ENCODE data around the gene KDM1A. TPM values are rescaled to one million over a fixed set of nuclear protein-coding genes. Genes with fewer than 3 reads are reported as not detected.

Gene KDM1A
- total RNA-seq: 10 to 100 TPM; 40.9 to 73.0 TPM
- polyA plus RNA-seq: 10 to 100 TPM; 16.4 to 26.6 TPM
- long read RNA-seq, donor 1, transcript KDM1A-201 (19 exons, 3,033 nt): minor isoform, 8 of 96 reads
- long read RNA-seq, donor 1, transcript KDM1A-206 (1 exons, 2,810 nt): major isoform, 31 of 96 reads
- long read RNA-seq, donor 1, partial matches to known transcripts: 45 of 96 reads
- long read RNA-seq, donor 1, other reads (novel, unspliced or antisense): 11 of 96 reads
- long read RNA-seq, donor 2, transcript KDM1A-206 (1 exons, 2,810 nt): major isoform, 14 of 29 reads
- long read RNA-seq, donor 2, partial matches to known transcripts: 14 of 29 reads
- long read RNA-seq, donor 2, other reads (novel, unspliced or antisense): 0 of 29 reads
- long read RNA-seq, donor 3, transcript KDM1A-206 (1 exons, 2,810 nt): major isoform, 11 of 27 reads
- long read RNA-seq, donor 3, partial matches to known transcripts: 13 of 27 reads
- long read RNA-seq, donor 3, other reads (novel, unspliced or antisense): 0 of 27 reads
- long read RNA-seq, donor 4, transcript KDM1A-206 (1 exons, 2,810 nt): major isoform, 29 of 52 reads
- long read RNA-seq, donor 4, partial matches to known transcripts: 22 of 52 reads
- long read RNA-seq, donor 4, other reads (novel, unspliced or antisense): 0 of 52 reads
- long read RNA-seq, donor 5, transcript KDM1A-206 (1 exons, 2,810 nt): major isoform, 25 of 104 reads
- long read RNA-seq, donor 5, transcript KDM1A-201 (19 exons, 3,033 nt): minor isoform, 13 of 104 reads
- long read RNA-seq, donor 5, partial matches to known transcripts: 55 of 104 reads
- long read RNA-seq, donor 5, other reads (novel, unspliced or antisense): 11 of 104 reads

DNA sequence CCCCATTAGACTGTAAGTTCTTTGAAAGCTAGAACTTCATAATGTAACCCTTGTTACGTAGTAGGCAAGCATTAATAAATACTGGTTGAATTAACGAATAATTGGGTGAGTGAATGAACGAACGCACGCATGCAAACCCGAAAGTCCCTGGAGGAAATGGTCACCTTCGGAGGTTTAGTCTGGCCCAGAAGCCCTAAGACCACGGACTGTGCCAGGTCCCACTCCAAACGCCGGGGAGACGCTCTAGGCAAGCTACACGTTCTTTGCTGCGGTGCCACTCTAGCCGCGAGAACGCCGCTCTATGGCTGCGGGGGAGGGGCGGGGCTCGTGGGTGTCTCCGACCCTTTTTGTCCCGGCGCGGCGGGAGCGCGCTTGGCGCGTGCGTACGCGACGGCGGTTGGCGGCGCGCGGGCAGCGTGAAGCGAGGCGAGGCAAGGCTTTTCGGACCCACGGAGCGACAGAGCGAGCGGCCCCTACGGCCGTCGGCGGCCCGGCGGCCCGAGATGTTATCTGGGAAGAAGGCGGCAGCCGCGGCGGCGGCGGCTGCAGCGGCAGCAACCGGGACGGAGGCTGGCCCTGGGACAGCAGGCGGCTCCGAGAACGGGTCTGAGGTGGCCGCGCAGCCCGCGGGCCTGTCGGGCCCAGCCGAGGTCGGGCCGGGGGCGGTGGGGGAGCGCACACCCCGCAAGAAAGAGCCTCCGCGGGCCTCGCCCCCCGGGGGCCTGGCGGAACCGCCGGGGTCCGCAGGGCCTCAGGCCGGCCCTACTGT, at the start of gene KDM1A:
Gene KDM1A (plus strand): TSS at position 375 of the 769 bp plus-strand sequence. CDS start 129 bp downstream, at position 504.
- peak within 1 kb of the TSS; percentile 89 for H3K4me3 ChIP-seq
- 0 to 1% methylated on average over 58 to 85 of the region's 85 CpGs for WGBS, 2 donors
- no peaks in the 10 kb centered on the region for H3K27me3 ChIP-seq (ENCODE audit: control insufficient read depth in 3 of 3, insufficient read depth in 3 of 3, low read length in 2 of 3)
- H3K27ac ChIP-seq (ENCODE audit: low read depth in 1 of 2, low read length in 1 of 2): peak within 1 kb of the TSS; percentile 79 to 93
- no peaks in the 10 kb centered on the region for H3K36me3 ChIP-seq (ENCODE audit: control insufficient read depth in 4 of 4, insufficient read depth in 4 of 4, low read length in 4 of 4)
- DNase-seq: peak; percentile 99
- ATAC-seq (ENCODE audit: insufficient read depth, low FRiP score): peak; percentile 96
- peak within 1 kb of the TSS; percentile 94 to 95 for H3K9ac ChIP-seq (ENCODE audit: insufficient read depth in 1 of 2, low read length in 2 of 2)
- no peaks in the 10 kb centered on the region for H3K9me3 ChIP-seq (ENCODE audit: control insufficient read depth in 4 of 4, insufficient read depth in 3 of 4, low read length in 3 of 4)
- peaks cover 0 to 2% (median 0%) of the 10 kb centered on the region in 5 donors for H3K4me1 ChIP-seq (ENCODE audit: control insufficient read depth in 5 of 5, insufficient read depth in 5 of 5, low read length in 5 of 5)
- TF ChIP-seq, protein P1, sequence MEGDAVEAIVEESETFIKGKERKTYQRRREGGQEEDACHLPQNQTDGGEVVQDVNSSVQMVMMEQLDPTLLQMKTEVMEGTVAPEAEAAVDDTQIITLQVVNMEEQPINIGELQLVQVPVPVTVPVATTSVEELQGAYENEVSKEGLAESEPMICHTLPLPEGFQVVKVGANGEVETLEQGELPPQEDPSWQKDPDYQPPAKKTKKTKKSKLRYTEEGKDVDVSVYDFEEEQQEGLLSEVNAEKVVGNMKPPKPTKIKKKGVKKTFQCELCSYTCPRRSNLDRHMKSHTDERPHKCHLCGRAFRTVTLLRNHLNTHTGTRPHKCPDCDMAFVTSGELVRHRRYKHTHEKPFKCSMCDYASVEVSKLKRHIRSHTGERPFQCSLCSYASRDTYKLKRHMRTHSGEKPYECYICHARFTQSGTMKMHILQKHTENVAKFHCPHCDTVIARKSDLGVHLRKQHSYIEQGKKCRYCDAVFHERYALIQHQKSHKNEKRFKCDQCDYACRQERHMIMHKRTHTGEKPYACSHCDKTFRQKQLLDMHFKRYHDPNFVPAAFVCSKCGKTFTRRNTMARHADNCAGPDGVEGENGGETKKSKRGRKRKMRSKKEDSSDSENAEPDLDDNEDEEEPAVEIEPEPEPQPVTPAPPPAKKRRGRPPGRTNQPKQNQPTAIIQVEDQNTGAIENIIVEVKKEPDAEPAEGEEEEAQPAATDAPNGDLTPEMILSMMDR (IDR thresholded peaks at IDR 0.05; ENCODE audit: control extremely low read depth, extremely low read depth): no peak

DNA sequence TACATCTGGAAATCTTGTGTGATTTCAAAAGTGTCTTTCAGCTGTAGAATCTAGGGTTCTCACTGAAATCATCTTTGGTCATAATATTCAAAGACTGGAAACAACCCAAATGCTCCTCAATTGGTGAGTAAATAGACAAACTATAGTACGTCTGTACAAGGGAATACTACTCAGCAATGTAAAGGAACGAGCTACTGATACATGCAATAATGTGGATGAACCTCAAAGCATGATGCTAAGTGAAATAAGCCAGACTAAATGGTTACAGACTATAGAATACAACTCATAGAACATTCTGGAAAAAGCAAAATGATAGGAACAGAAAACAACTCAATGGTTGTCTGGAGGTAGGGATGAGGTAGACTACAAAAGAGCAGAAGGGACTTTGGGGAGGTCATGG, 49.2 kb upstream of the KDM1A start:
- Histone ChIP-seq H3K27me3 (ENCODE audit: control insufficient read depth in 3 of 3, insufficient read depth in 3 of 3, low read length in 2 of 3) (peaks cover 0 to 16% (median 0%) of the 10 kb centered on the region in 3 donors), H3K27ac (ENCODE audit: low read depth in 1 of 2, low read length in 1 of 2) (no peak overlapping the region), H3K4me1 (ENCODE audit: control insufficient read depth in 5 of 5, insufficient read depth in 5 of 5, low read length in 5 of 5) (no peaks in the 10 kb centered on the region), H3K36me3 (ENCODE audit: control insufficient read depth in 4 of 4, insufficient read depth in 4 of 4, low read length in 4 of 4) (no peaks in the 10 kb centered on the region), H3K9me3 (ENCODE audit: control insufficient read depth in 4 of 4, insufficient read depth in 3 of 4, low read length in 3 of 4) (peaks cover 0 to 7% (median 2%) of the 10 kb centered on the region in 4 donors), H3K4me3 (no peak overlapping the region), H3K9ac (ENCODE audit: insufficient read depth in 1 of 2, low read length in 2 of 2) (no peak overlapping the region)
- DNase-seq (no peak), ATAC-seq (ENCODE audit: insufficient read depth, low FRiP score) (no peak)
- TF ChIP-seq, protein P1 (IDR thresholded peaks at IDR 0.05; ENCODE audit: control extremely low read depth, extremely low read depth): no peak
- WGBS, 2 donors: 85 to 93% methylated on average over 2 of the region's 2 CpGs

DNA sequence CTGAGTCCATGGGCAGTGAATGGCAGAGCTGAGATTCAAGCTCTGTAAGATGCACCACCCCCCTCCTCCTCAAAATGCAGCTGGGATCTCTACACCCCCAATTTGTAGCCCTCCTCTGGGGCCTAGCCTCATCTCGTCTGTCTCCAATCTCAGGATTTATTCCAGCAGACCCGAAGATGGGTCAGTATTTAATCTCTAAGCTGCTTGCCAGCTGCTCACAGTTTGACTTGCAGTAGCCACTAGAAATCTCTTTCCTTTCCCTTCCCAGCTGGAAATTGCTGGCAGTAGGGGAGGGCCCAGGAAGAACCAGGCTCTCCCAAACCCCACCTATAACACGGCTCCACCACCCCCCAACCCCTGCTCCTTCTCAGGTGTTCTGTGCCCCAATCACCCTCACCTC, 48.1 kb upstream of the KDM1A start:
- Histone ChIP-seq H3K27ac (ENCODE audit: low read depth in 1 of 2, low read length in 1 of 2) (no peak overlapping the region), H3K27me3 (ENCODE audit: control insufficient read depth in 3 of 3, insufficient read depth in 3 of 3, low read length in 2 of 3) (peaks cover 0 to 18% (median 0%) of the 10 kb centered on the region in 3 donors), H3K9me3 (ENCODE audit: control insufficient read depth in 4 of 4, insufficient read depth in 3 of 4, low read length in 3 of 4) (peaks cover 0 to 7% (median 3%) of the 10 kb centered on the region in 4 donors), H3K9ac (ENCODE audit: insufficient read depth in 1 of 2, low read length in 2 of 2) (no peak overlapping the region), H3K4me3 (no peak overlapping the region), H3K4me1 (ENCODE audit: control insufficient read depth in 5 of 5, insufficient read depth in 5 of 5, low read length in 5 of 5) (no peaks in the 10 kb centered on the region), H3K36me3 (ENCODE audit: control insufficient read depth in 4 of 4, insufficient read depth in 4 of 4, low read length in 4 of 4) (no peaks in the 10 kb centered on the region)
- ATAC-seq (ENCODE audit: insufficient read depth, low FRiP score) (no peak), DNase-seq (no peak)
- WGBS, 2 donors: 57 to 78% methylated on average over 3 of the region's 3 CpGs
- TF ChIP-seq, protein P1 (IDR thresholded peaks at IDR 0.05; ENCODE audit: control extremely low read depth, extremely low read depth): no peak

Data from lung (tissue), 16 donors.